ENCODE results near the gene KIAA1328. TPM values are rescaled to one million over a fixed set of nuclear protein-coding genes. Genes with fewer than 3 reads are reported as not detected.

The KIAA1328 gene
- polyA plus RNA-seq, 1 of the 3 experiments (the other 2 are of a cell fraction) = 2.6 TPM

DNA sequence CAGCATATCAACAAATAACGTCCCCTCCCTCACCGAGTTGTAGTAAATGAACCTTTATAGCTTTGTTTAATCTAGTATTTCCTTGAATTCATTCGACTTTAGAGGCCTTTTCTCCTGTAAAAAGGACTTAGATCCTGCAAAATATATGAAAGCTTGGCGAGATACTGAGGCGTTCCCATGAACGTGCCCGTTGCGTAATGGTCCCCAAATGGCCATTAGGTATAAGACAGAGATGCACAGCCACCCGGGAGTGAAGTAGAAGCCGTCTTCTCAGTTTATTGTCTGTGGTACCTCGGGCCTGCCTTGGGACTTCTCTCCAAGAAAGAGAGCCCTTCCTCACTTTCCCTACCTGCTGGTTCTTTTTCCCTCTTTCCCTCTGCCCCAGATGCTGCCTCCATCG is 426.0 kb downstream of the KIAA1328 start:
- no peak for TF ChIP-seq RCOR1 (IDR thresholded peaks at IDR 0.05; ENCODE audit: low read length)
- no peak for TF ChIP-seq EP300 (IDR thresholded peaks at IDR 0.05; ENCODE audit: borderline replicate concordance in 1 of 2, low read depth in 1 of 2, low read length in 1 of 2)
- TF ChIP-seq RAD21 (IDR thresholded peaks at IDR 0.05; ENCODE audit: low read length) = no peak
- TF ChIP-seq TEAD4 (IDR thresholded peaks at IDR 0.05; ENCODE audit: borderline replicate concordance, insufficient read depth) = no peak
- no peak for TF ChIP-seq REST (IDR thresholded peaks at IDR 0.05; ENCODE audit: low read depth, low read length)
- TF ChIP-seq TAF1 (IDR thresholded peaks at IDR 0.05; ENCODE audit: borderline replicate concordance, low read depth, low read length) = no peak
- no peak for TF ChIP-seq EZH2phosphoT487 (IDR thresholded peaks at IDR 0.05; ENCODE audit: borderline replicate concordance, low read depth)
- no peak for TF ChIP-seq CHD2 (IDR thresholded peaks at IDR 0.05; ENCODE audit: low read length, partially characterized antibody)
- TF ChIP-seq NFIC (IDR thresholded peaks at IDR 0.05; ENCODE audit: borderline replicate concordance) = no peak
- TF ChIP-seq CTCF (IDR thresholded peaks at IDR 0.05) = no peak
- TF ChIP-seq MEF2A (IDR thresholded peaks at IDR 0.05; ENCODE audit: borderline replicate concordance, low read depth) = no peak
- TF ChIP-seq, protein P1, sequence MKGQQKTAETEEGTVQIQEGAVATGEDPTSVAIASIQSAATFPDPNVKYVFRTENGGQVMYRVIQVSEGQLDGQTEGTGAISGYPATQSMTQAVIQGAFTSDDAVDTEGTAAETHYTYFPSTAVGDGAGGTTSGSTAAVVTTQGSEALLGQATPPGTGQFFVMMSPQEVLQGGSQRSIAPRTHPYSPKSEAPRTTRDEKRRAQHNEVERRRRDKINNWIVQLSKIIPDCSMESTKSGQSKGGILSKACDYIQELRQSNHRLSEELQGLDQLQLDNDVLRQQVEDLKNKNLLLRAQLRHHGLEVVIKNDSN (IDR thresholded peaks at IDR 0.05; ENCODE audit: borderline replicate concordance, low read depth) = no peak
- TF ChIP-seq RFX5 (IDR thresholded peaks at IDR 0.05; ENCODE audit: low read length) = no peak
- no peak for TF ChIP-seq NRF1 (IDR thresholded peaks at IDR 0.05; ENCODE audit: low read depth, low read length)
- TF ChIP-seq, protein P2, sequence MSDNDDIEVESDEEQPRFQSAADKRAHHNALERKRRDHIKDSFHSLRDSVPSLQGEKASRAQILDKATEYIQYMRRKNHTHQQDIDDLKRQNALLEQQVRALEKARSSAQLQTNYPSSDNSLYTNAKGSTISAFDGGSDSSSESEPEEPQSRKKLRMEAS (IDR thresholded peaks at IDR 0.05; ENCODE audit: low read depth) = no peak
- TF ChIP-seq SMC3 (IDR thresholded peaks at IDR 0.05; ENCODE audit: low read depth, low read length) = no peak
- no peak for TF ChIP-seq ELF1 (IDR thresholded peaks at IDR 0.05)
- TF ChIP-seq FOSL2 (IDR thresholded peaks at IDR 0.05; ENCODE audit: borderline replicate concordance, low read depth) = no peak
- no peaks in the 10 kb centered on the region for H3K36me3 ChIP-seq (replicated peaks in 1 of 2; ENCODE audit: control insufficient read depth in 1 of 2, insufficient read depth in 2 of 2, low read length in 1 of 2)
- 71% methylated on average over 12 of the region's 12 CpGs for WGBS (ENCODE audit: low lambda C conversion rate)

More for the DNA sequence above, 426.0 kb downstream of the KIAA1328 start:
- H3K79me2 ChIP-seq (ENCODE audit: insufficient read depth) = no peaks in the 10 kb centered on the region
- H3K9me3 ChIP-seq = no peaks in the 10 kb centered on the region
- no peak for DNase-seq
- no peak overlapping the region for H3K4me2 ChIP-seq
- H3K4me1 ChIP-seq (ENCODE audit: control insufficient read depth in 1 of 2, insufficient read depth in 2 of 2, low read depth in 1 of 2, low read length in 1 of 2) = no peaks in the 10 kb centered on the region; a peak in 1 of 4 replicates
- ChIA-PET CTCF (interaction anchor here (0.6 kb wide), 1 partner anchor 9 kb away, joined by 4 read pairs; no protein-coding TSS in a partner anchor), POLR2A (no interaction called here)
- no peaks in the 10 kb centered on the region for H3F3A ChIP-seq (replicated peaks; ENCODE audit: insufficient read depth)
- H3K4me3 ChIP-seq (ENCODE audit: low read depth in 2 of 2, low read length in 1 of 2) = no peak overlapping the region
- H4K20me1 ChIP-seq (ENCODE audit: insufficient read depth) = no peaks in the 10 kb centered on the region
- H3K27ac ChIP-seq (ENCODE audit: low read depth in 2 of 2, low read length in 1 of 2) = no peak overlapping the region
- H2AFZ ChIP-seq (ENCODE audit: low read depth) = no peak overlapping the region
- H3K9ac ChIP-seq = no peak overlapping the region
- no peaks in the 10 kb centered on the region; the same call in 1 of the 2 replicates for H3K27me3 ChIP-seq (ENCODE audit: insufficient read depth)
- no peaks in the 10 kb centered on the region for H3K9me2 ChIP-seq

Measured in SK-N-SH (cell line).